ENCODE results near the gene CYTH3.
"Not testable (repeated sequence)": the region's sequence is repeated elsewhere in the genome, so short reads cannot be mapped to it uniquely, and the experiment has no call there.

The CYTH3 gene

GRCh38 chr7:6291531-6291930 is 19.1 kb upstream of the CYTH3 start:
- TF ChIP-seq, protein P1, sequence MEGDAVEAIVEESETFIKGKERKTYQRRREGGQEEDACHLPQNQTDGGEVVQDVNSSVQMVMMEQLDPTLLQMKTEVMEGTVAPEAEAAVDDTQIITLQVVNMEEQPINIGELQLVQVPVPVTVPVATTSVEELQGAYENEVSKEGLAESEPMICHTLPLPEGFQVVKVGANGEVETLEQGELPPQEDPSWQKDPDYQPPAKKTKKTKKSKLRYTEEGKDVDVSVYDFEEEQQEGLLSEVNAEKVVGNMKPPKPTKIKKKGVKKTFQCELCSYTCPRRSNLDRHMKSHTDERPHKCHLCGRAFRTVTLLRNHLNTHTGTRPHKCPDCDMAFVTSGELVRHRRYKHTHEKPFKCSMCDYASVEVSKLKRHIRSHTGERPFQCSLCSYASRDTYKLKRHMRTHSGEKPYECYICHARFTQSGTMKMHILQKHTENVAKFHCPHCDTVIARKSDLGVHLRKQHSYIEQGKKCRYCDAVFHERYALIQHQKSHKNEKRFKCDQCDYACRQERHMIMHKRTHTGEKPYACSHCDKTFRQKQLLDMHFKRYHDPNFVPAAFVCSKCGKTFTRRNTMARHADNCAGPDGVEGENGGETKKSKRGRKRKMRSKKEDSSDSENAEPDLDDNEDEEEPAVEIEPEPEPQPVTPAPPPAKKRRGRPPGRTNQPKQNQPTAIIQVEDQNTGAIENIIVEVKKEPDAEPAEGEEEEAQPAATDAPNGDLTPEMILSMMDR (IDR thresholded peaks at IDR 0.05; ENCODE audit: control insufficient read depth, extremely low read depth, insufficient read depth), result no peak
- no peak for DNase-seq (ENCODE audit: low read depth)
- no peak overlapping the region for H3K4me3 ChIP-seq (ENCODE audit: low read depth, low read length)

DNA sequence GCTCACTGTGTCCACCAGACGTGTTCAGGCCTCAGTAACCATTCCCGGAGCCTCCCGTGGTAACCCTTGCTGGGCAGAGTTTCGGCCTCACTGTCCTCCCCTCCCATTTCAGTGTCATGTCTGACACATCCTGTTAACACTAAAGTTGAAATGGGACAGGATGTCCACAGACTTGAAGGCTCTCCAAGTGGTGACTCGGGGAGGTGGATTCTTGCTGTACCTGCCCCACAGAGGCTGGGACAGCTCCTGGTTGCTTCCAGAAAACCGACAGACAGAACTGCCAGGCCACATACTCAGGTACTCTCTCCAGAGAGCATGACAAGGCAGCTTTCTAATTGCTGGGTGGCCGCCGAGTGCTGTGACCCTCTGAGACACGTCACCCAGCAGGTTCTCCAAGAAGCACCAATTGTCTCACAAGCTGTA is 17.9 kb upstream of the CYTH3 start:
- DNase-seq (ENCODE audit: low read depth), result no peak
- TF ChIP-seq, protein P1 (IDR thresholded peaks at IDR 0.05; ENCODE audit: control insufficient read depth, extremely low read depth, insufficient read depth), result no peak
- H3K4me3 ChIP-seq (ENCODE audit: low read depth, low read length), result no peak overlapping the region

GRCh38 chr7:6288270-6288860 is 15.9 kb upstream of the CYTH3 start:
- TF ChIP-seq, protein P1 (IDR thresholded peaks at IDR 0.05; ENCODE audit: control insufficient read depth, extremely low read depth, insufficient read depth), result no peak
- no peak for DNase-seq (ENCODE audit: low read depth)

DNA sequence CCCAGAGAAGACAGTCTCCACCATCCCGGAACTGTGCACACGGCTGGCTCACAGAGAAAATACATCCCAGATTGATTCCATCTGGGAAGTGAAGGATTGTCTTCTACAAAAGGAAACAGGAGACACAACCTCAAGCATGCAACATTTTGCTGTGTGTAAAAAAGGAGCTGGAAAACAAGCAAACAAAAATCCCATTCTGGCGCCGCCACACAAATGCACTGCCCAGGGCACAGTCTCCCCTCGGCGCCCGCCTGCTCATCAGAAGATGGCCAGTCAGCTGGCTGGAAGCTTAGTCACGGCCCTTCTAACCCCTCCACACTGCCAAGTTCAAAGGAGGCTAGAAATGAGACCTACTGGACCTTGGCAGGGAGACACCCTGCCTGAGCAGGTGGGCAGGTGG is 14.1 kb upstream of the CYTH3 start:
- no peak for DNase-seq (ENCODE audit: low read depth)
- H3K4me3 ChIP-seq (ENCODE audit: low read depth, low read length), result no peak overlapping the region
- TF ChIP-seq, protein P1 (IDR thresholded peaks at IDR 0.05; ENCODE audit: control insufficient read depth, extremely low read depth, insufficient read depth), result no peak

More at GRCh38 chr7:6288270-6288860, 15.9 kb upstream of the CYTH3 start:
- H3K4me3 ChIP-seq (ENCODE audit: low read depth, low read length), result no peak overlapping the region

DNA sequence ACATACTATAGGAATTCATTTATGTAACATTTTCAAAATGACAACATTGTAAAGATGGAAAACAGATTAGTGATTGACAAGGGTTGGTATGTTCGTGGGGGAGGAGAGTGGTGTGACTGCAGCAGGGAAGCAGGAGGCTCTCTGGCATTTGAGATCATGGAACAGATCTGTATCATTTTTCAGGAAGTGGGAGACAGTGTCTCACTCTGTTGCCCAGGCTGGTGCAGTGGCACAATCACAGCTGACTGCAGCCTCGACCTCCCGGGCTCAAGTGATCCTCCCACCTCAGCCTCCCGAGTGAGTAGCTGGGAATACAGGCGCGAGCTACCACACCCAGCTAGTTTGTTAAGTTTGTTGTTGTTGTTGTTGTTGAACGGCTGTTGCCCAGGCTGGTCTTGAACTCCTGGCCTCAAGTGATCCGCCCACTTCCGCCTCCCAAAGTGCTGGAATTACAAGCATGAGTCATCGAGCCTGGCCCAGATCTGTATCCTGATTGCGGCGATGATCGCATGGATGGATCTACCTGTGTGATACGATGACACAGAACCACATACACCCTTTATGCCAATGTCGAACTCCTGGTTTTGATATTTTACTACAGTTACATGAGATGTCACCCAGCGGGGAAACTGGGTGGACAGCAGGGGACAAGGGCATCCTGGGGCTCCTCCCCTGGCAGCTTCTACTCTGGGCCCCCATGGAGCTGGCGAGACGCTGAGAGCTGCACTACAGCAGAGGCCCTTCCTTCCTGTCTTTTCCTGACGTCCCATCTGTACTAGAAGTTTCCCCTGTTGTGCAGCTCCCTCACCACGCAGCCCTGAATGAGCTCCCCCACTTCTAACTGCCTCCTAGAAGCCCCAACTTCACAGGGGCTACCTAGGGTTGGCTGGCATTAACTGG is 12.3 kb upstream of the CYTH3 start:
- no peak for DNase-seq (ENCODE audit: low read depth)
- TF ChIP-seq, protein P1 (IDR thresholded peaks at IDR 0.05; ENCODE audit: control insufficient read depth, extremely low read depth, insufficient read depth), result no peak
- H3K4me3 ChIP-seq (ENCODE audit: low read depth, low read length), result no peak overlapping the region

GRCh38 chr7:6284055-6284400 is 11.6 kb upstream of the CYTH3 start:
- no peak for DNase-seq (ENCODE audit: low read depth)
- TF ChIP-seq, protein P1 (IDR thresholded peaks at IDR 0.05; ENCODE audit: control insufficient read depth, extremely low read depth, insufficient read depth), result no peak
- H3K4me3 ChIP-seq (ENCODE audit: low read depth, low read length), result no peak overlapping the region

DNA sequence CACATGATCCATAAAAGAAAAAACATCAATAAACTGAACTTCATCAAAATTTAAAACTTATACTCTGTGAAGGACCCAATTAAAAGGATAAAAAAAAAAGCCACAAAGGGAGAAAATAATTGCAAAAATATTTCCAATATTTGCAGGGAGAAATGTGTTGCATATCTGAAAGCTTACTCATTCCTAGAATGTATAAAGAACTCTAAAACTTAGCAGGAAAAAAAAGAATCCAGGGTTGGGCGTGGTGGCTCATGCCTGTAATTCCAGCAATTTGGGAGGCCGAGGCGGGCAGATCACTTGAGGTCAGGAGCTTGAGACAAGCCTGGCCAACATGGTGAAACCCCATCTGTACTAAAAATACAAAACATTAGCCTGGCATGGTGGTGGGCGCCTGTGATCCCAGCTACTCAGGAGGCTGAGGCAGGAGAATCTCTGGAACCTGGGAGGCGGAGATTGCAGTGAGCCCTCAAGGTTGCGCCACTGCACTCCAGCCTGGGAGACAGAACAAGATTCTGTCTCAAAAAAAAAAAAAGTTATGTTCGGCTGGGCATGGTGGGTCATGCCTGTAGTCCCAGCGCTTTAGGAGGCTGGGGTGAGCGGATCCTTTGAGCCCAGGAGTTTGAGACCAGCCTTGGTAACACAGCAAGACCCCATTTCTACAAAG is 11.1 kb upstream of the CYTH3 start:
- not testable (repeated sequence) for H3K4me3 ChIP-seq (ENCODE audit: low read depth, low read length)

More for the DNA sequence above, 11.1 kb upstream of the CYTH3 start:
- not testable (repeated sequence) for DNase-seq (ENCODE audit: low read depth)

Data from LNCaP clone FGC (cell line).